ENCODE data around the gene MYO5A.
"Not testable (repeated sequence)": the region's sequence is repeated elsewhere in the genome, so short reads cannot be mapped to it uniquely, and the experiment has no call there.

The MYO5A gene

DNA sequence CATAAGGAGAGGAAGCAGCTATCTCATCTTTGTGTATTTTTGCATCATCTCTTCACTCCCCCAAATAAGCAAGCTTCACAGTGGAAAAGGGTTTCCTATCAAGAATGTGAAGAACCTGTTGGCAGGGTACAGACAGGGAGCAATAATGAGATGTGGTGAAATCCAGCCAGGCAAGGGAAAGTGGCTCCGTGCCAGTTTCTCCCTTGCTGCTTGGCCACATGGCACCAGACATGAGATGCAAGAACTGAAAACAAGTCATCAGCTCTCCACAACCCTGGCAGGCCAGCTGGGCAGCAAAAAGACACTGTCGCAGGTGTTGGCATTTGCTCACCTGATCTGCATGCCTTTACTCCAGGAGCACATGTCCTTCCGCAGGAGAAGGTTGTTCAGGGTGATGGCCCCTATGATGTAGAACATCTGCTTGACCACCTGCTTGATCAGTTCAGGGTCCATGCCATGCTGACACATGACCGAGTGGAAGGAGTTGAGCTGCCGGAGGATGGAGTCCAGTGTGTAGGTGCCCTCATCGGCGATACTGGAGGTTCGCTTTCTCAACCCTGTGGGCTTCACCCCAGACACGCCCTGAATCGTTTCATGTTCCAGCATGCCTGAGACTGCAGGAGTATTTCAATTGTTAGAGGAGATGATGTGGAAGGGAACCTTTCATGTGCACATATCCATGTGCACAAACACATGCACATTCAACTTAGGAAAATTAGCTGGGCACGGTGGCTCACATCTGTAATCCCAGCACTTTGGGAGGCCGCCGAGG lies 209.8 kb downstream of the MYO5A start:
- no peak for DNase-seq

DNA sequence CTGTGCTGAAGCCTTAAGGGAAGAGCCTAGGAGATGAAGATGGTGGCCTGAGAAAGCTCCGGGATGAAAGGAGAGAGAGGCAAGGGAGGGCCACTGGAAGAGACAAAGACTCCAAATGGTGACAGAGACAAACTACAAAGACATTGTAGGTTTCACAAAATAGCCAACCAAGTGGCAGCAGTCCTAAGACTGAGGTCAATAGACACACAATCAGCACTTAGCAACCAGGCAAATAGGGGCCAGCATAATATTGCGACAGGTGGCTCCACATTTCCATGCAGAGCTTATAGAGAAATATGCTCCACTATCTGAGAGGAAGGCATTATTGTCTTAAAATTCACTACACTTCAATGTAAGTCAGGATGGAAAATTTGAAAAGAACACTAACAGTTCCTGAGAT lies 211.0 kb downstream of the MYO5A start:
- no peak for DNase-seq

DNA sequence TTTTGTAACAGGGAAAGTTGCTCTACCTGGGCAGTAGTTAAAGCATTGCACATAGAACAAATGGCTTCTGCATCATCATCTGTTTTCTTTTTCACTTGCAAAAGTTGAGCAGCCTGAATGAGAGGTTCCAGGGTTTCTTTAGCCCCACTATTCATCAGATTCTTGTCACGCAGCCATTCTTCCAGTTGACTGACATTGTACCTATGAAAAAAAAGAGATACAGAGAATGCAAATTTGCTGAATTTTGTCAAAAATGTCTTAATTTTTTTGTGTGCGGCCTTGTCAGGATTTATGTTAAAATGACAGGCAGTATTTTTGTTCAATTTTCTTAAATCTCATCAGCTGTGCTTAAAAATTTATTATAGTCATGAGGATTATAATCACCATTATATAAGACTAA lies 211.7 kb downstream of the MYO5A start:
- DNase-seq: no peak

DNA sequence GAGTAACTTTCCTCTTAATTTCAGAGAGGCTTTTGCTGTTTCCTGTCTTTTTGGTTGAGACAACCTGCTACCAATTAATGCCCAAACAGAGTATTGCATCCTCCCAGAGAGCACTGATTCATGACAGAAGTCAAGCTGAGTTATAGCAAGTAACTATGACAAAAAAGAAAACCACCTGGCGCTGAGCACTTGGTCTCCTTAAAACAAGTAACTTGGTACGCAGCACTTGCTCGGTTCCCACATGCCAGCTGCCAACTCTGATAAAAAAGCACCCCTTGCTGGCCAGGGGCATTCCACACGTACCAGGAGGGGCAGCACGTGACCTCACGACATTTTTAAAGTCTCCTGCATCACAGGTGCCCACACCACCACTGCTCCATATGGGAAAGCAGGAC lies 219.5 kb downstream of the MYO5A start:
- no peak for DNase-seq

DNA sequence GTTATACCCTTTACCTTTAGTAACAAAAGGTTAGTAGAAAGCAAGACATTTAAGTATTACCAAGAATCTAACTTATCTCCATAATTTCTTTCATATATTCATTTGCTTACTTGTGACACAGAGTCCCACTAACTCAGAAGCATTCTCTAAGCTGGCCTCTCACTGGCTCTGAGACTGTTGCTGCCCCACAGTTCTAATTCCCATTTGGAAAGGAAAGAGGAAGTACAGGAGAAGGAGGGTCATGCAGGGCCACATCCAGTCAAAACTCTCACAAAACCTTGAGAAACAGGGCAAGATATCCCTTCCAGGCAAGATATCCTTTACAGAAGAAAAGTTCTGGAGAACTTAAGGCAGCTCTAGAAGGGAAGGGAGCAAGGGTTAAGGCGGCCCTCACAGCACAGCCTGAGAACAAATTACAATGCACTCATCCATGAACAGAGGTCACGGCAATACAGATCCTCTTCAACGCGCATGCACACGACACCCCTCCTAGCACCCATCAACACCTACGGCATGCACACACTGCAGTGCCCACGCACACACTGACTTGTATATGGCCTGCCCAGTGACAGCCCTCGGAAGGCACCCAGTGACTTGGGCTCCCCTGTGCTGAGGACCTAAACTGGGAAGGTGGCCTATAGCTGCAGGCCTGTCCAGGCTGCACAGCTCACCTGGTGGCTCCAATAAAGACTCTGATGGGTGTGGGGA lies 220.1 kb downstream of the MYO5A start:
- DNase-seq: no peak

DNA sequence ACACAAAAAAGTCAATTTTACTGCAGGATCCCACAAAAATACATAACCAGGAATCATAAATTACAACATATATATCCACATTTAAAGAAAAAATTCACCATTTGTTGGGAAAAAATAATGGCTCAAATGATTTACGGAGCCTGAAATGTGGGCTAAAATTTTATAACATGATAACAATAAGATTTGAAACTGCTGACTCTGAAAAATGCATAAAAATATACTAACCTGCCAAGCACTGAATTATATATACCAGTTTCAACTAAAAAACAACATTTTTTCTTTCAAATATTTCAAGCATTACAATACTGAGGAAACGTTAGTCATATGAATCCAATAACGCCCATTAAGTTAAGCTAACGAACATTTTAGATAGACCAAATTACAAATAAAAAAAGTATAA lies 220.8 kb downstream of the MYO5A start:
- no peak for DNase-seq

DNA sequence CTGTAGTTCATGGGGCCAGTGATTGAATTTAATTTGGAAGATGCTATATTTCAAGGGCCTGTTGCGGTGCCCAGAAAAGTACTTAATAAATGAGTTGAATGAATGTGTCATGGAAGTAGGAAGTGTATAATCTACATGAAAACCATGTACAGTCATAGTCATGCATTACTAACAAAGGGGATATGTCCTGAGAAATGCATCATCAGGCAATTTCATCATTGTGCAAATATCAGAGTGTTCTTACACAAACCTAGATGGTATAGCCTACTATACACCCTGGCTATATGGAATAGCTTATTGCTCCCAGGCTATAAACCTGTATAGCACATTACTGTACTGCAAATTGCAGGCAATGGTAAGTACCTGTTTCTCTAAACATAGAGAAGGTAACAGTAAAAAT lies 222.4 kb downstream of the MYO5A start:
- no peak for DNase-seq

DNA sequence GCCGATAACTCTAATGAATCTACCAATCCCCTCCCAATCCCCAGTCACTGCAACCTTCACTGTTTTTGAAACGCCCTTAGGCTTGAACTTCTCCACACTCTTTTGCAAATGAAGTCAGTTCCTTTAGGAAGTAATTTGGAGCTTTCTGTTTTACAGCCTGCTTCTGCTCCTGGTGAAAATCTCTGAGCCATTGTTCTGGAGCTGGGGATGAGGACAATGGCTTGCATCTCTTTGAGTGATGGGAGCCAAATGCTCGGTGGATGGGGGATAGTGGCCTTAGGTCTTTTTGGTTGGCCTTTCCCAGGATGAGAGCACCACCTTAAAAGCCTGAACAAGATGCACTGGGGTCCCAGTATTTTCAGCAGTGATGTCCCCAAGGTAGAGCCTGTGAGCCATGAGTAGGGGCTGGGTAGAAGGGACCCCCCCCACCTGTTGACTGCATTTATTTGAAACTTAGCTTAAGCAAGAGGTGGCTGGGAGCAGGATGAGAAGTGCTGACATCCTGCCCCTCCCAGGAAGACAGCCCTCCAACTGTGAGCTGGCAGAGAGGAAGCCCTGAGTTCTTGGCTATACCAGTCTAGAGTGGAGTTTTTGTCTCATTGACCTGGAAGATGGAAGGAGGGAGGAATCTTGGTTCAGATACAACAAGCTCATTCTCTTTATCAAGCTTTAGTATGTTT lies 225.4 kb downstream of the MYO5A start:
- no peak for DNase-seq

DNA sequence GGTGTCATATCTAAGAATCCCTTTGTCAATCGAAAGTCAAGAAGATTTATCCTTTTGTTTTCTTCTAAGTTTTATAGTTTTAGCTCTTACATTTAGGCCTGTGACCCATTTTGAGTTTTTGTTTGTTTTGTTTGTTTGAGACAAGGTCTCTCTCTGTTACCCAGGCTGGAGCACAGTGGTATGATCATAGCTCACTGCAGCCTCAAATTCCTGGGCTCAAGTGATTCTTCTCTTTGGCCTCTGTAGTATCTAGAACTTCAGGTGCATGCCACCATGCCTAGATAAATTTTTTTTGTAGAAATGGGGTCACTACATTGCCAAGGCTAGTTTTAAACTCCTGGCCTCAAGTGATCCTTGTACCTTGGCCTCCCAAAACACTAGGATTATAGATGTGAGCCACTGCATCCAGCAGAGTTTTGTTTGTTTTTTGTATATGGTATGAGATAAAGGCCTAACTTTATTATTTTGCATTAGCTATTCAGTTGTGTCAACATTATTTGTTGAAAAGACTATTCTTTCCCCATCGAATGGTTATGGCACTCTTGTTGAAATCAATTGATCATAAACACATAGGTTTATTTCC lies 227.3 kb downstream of the MYO5A start:
- DNase-seq: no peak

DNA sequence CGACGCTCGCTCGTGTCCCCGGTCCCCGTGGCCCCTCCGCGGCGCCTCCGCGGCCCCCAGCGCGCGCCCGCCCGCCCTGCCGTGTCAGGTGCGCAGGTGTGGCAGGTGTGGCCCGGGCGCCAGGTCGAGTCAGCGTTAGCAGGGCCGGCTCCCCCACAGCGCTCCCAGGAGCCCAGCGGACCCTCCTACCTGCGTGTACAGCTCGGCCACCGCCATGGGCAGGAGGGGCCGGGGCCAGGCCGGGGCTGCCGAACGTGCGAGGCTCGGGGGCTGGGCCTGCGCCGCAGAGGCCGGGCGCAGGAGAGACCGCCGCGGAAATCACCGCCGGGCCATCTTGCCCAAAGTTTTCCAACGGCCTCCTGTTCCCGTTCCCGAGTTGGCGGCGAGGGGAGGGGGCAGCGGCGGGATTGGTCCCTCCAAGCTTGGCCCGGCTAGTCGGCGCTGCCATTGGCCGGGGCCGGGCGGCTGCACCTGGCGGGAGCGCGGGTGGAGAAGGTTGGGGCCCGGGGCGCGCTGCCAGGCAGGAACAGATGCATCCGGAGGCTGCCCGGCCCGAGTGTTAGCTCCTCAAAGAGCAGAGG lies 233.2 kb downstream of the MYO5A start, which contains the start of gene MYO5C:
Gene MYO5C (minus strand): TSS at position 384 of the 581 bp plus-strand sequence. CDS start 168 bp downstream, at position 216.
- DNase-seq: no peak

DNA sequence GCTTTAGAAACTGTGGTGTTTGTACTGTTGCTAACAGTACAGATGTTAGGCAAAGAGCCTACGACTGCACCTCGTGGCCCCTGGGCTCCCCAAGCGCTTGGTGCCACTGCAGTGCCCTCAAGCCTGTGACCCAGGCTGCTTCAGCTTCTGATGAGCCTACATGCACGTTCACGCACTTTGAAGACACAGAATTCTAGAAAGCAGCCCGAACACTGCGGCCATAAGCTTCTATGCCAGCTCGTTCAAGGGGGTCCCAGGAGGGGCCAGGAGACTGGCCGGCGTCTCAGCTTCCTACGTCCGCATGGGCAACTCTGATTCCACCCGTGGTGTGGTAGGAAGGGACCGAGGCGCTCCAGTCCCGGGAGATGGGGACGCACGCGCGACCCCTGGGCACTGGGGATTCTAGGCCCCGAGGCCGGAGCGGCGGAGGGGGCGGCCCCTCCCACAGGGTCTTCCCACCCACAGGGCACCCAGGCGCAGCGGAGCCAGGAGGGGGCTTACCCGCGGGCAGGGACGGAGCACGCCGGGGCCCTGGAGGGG lies 233.7 kb downstream of the MYO5A start:
- DNase-seq: no peak

DNA sequence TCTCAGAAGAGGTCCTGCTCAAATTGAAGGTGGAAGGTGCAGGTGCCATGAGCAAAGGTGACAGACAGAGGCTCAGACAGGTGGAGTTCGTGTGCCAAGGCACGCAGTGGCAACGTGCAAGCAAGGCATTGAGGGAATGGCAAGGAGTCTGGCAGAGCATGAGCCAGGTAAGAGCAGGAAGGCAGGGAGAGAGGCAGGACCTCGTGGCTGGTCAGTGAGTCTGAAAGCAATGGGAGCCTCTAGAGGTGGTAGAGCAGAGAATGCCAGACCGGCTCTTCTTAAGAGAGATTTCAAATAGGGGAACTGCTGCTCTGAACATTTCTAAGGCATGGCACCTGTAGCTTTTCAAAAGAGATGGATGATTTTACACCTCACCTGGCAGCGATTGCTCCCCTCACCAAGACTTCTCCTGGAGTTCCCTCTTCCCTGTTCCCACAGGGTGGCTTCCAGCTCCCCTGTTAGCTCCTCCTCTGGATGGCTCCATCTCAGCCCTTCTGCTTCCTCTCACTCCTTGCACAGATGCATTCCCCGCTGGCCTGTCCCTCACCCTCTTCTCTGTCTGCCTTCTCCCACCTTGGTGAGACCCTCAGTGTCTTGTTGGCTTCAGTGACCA lies 235.8 kb downstream of the MYO5A start:
- no peak for DNase-seq

DNA sequence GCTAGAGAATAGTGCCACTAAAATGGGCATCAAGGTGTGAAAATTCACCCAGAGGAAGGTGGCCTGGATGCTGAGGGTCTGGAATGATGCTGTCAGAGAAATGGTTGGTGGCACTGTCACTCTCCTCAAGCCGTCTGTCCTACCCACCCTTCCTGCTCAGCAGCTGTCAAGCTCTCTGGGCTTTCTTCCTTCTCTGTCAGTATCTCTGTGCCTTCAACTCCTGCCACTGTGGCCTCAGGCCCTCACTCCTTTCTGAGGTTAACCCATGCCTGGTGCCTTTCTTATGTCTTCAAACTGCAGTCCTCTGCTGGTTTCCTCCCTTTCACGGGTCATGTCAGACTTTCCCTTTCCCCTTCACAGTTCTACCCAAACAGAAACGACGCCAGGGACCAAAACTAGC lies 237.5 kb downstream of the MYO5A start:
- no peak for DNase-seq

DNA sequence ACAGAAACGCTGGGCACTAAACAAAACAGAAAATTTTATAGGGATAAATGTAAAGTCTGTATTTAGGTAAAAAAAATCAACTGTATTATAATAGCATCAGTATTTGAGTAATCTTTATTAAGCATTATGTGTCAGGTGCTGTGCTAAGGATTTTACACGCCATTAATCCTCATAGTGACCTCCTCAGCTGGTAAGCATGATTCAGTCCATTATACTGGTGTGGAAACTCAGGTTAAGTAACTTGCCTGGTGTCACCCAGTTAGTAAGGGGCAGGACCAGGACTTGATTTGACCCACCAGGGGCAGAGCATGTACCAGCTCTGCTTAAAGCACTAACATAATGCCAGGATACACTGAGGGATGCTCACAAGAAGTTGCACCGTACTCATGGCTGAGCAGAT lies 237.9 kb downstream of the MYO5A start:
- no peak for DNase-seq

DNA sequence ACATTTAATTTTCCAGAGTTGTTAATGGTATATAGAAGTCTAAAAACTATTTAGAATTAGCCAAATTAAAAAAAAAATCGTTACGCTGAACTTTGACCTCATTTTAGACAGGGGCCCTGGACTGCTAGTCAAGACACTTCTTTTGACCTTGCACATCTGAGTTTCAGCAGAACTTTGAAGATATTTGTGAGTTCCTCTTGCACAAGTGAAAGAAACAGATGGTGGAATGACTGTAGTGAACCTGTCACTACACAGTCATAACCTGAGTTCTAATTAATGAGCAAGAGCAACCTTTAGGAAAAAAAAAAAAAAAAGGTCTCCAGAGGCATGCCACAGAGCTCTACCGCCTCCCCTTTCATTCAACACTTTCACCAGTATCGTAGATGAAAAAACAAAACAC lies 238.4 kb downstream of the MYO5A start:
- DNase-seq: no peak

DNA sequence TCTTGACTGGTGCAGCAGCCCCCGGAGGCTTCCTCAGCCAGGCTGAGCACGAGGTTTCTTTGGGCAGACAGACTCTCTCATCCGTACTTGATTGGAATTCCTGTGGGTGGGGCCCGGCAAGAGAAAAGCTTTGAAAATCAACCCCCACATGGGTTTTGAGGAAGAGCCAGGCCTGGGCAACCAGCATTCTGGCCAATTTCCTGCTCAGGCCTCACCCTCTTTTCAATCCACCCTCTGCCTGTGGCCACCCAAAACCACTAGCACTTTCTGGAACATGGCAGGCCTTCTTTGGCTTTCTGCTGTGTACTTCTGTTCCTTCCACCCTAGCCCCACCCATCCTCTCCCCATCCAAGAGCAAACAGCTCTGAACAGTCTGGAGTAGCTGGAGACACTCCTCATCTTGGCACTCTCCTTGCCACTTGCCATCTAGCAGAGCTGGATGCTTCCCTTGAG lies 239.0 kb downstream of the MYO5A start:
- DNase-seq: no peak

DNA sequence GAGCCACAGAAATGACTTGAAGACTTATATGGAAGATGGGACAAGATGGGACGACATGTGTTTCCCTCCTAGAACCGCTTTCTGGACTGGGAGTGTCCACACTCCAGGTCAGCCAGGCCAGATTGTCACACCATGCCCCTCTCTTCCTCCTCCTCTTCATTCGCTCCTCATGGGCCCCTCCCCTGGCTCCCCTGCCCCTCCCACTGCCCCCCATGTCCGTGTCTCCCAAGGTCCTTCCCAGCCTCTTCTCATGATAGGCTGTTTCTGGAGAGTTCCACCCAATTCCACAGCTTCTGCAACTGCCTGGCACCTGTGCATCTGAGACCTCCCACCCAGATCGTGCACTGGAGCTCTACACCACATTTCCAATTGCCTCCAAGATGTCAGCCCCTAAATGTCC lies 239.7 kb downstream of the MYO5A start:
- DNase-seq: no peak

DNA sequence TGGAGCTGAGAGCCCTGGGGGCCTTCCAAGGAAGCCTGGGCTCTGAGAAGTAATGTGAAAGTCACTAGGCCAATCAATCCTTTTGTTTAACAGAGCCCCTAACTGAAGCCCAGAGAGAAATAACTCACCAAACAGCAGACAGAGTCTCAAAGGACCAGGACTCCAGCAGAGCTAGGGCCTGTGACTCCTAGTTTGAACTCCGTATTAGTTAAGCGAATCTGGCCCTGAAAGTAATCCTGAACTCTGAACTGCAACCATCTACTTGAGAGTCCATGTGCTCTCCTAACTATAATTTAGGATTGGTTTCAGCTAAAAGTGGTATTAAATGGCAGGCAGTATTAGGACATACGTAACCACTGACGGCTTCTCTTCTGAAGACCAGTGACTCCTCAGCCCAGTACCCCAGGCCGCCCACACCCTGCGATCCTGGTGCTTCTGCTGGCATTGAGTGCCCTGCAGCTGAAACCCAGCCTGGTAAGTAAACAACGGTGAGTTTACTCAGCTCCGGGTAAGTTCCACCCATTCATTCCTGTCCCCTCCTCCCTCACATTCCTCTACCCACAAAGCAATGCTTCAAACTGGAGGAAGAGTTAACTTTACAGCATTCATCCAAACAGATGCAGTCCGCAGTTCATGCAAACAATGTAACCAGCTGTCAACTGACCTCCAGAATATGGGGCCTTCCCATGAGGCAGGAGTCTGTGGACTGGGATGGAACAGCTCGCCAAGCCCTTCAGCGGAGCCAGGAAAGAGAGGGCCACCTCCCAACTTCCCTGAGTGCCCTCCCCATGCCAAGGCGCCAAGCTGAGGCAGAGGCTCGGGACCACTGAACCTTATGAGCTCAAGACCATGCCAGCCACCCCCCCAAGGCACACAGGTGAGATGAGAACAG lies 240.4 kb downstream of the MYO5A start:
- no peak for DNase-seq

DNA sequence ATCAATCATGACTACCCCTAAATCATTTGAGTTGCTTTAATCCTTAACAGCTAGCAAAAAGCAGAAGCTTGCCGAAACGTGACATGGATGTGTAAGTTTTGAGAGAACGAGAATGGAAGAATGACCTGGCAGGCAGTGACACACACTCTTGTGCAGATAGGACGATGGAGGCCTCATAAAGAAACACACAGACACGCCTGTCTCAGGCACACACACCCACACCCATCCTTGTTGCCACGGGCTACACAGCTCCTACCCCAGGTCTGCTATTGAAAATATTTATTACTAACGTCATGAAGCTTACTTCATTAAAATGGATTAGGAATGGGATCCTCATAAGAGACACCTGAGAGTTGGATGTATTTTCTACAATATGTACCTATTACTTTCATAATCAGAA lies 241.6 kb downstream of the MYO5A start:
- DNase-seq: no peak

DNA sequence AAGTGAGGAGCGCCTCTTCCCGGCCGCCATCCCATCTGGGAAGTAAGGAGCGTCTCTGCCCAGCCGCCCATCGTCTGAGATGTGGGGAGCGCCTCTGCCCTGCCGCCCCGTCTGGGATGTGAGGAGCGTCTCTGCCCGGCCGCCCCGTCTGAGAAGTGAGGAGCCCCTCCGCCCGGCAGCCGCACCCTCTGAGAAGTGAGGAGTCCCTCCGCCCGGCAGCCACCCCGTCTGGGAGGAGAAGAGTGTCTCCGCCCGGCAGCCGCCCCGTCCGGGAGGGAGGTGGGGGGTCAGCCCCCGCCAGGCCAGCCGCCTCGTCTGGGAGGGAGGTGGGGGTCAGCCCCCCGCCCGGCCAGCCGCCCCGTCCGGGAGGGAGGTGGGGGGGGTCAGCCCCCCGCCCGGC lies 242.7 kb downstream of the MYO5A start:
- not testable (repeated sequence) for DNase-seq

DNA sequence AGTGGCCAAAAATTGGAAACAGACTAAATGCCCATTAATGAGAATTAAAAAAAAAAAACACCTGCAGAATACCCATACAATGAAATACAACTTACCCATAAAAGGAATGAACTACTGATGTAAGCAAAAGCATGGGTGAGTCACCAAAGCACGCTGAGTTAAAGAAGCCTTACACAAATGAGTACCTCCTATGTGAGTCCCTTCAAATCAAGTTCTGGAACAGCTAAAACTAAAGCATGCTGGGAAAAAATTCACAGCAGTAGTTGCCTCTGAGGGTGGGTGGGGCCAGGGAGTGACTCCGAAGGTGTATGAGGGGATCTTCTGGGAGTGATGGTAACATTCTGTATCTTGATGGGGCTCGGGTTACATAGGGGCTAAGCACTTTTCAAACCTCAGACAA lies 244.5 kb downstream of the MYO5A start:
- no peak for DNase-seq

Data from activated gamma-delta T cell treated with Interleukin-2 at 50 U/mL for 16 hours (primary cell).